HL-60 (cell line): ENCODE results near the gene IYD.
A peak's percentile ranks its signal among the peaks of the same experiment; 100 is the strongest.

Experiments used
- DNase-seq, 2 experiments: peaks; one replicate each; pipeline ENCODE4 v3.0.0-alpha.2; 2010 to 2020; ENCODE audit warnings: low read depth in 1 of 2, low spot score in 1 of 2
- H3K27ac ChIP-seq: fragments of 250-450 bp; sonication (Bioruptor Pico); replicated peaks from 2 replicates; pipeline ENCODE4 v1.5.1; 2020; ENCODE audit warnings: mild to moderate bottlenecking, moderate library complexity
- H3K27me3 ChIP-seq: fragments of 250-450 bp; sonication (Bioruptor Pico); 2 replicates; pipeline ENCODE4 v1.5.1; 2021; ENCODE audit warnings: mild to moderate bottlenecking, moderate library complexity; ENCODE audit not compliant: insufficient read depth, poor library complexity, severe bottlenecking
- H3K4me3 ChIP-seq: replicated peaks from 2 replicates; pipeline ENCODE4 v1.5.1; 2011; ENCODE audit warnings: mild to moderate bottlenecking, control low read depth, low read length; ENCODE audit not compliant: insufficient read depth
- CTCF ChIP-seq: IDR thresholded peaks from one replicate; pipeline ENCODE4 v1.5.1; 2011; ENCODE audit warnings: low read length, control low read depth, inconsistent platforms; ENCODE audit not compliant: insufficient read depth
- GABPA ChIP-seq: IDR thresholded peaks from 2 replicates; pipeline ENCODE4 v1.6.1; 2012; ENCODE audit warnings: low read depth
- POLR2AphosphoS5 ChIP-seq: IDR thresholded peaks from 2 replicates; pipeline ENCODE4 v1.6.1; 2012; ENCODE audit warnings: low read depth
- REST ChIP-seq: IDR thresholded peaks from 2 replicates; pipeline ENCODE4 v1.6.1; 2012; ENCODE audit warnings: low read depth; ENCODE audit not compliant: insufficient replicate concordance
- SPI1 ChIP-seq: IDR thresholded peaks from 2 replicates; pipeline ENCODE4 v1.6.1; 2012; ENCODE audit warnings: low read depth, mild to moderate bottlenecking, borderline replicate concordance

The IYD gene

GRCh38 chr6:150435832-150436231, 67.0 kb downstream of the IYD start:
- no peak overlapping the region for H3K4me3 ChIP-seq
- H3K27me3 ChIP-seq = no peaks in the 10 kb centered on the region
- DNase-seq = no peak
- TF ChIP-seq GABPA (no peak), REST (no peak), POLR2AphosphoS5 (no peak), CTCF (no peak), SPI1 (no peak)
- H3K27ac ChIP-seq = no peak overlapping the region

GRCh38 chr6:150439373-150439772, 70.6 kb downstream of the IYD start:
- H3K4me3 ChIP-seq = no peak overlapping the region
- no peak overlapping the region for H3K27ac ChIP-seq
- DNase-seq = no peak
- H3K27me3 ChIP-seq = peaks cover 2% of the 10 kb centered on the region
- no peak for TF ChIP-seq GABPA
- peak; percentile 38; the same call in 1 of the 2 replicates for TF ChIP-seq SPI1

- no peak for DNase-seq
- Histone ChIP-seq H3K4me3 (no peak overlapping the region), H3K27me3 (peaks cover 2% of the 10 kb centered on the region), H3K27ac (no peak overlapping the region)
- TF ChIP-seq GABPA (no peak), POLR2AphosphoS5 (no peak), REST (no peak), CTCF (no peak), SPI1 (no peak)
These were observed 74.8 kb downstream of the IYD start for GRCh38 chr6:150443621-150444020.

GRCh38 chr6:150444308-150444707, 75.5 kb downstream of the IYD start:
- no peak for DNase-seq
- Histone ChIP-seq H3K27ac (no peak overlapping the region), H3K27me3 (peaks cover 2% of the 10 kb centered on the region), H3K4me3 (no peak overlapping the region)
- TF ChIP-seq SPI1 (no peak), CTCF (no peak), GABPA (no peak), REST (no peak), POLR2AphosphoS5 (no peak)
